OCI-LY1 (cell line): ENCODE measurements around the gene CMTM2.

Source experiments
- H2AFZ ChIP-seq: fragments of 200-600 bp; sonication (generic), shearing (Covaris generic); 2 replicates; pipeline ENCODE4 v1.6.0; 2014; ENCODE audit warnings: antibody characterized with exemption, mild to moderate bottlenecking, low read length
- H3F3A ChIP-seq: fragments of 200-600 bp; sonication (generic), shearing (Covaris generic); 2 replicates; pipeline ENCODE4 v1.6.0; 2014; ENCODE audit warnings: mild to moderate bottlenecking, antibody characterized with exemption, low read length, moderate library complexity; ENCODE audit not compliant: insufficient read depth
- H3K27ac ChIP-seq: fragments of 200-600 bp; sonication (generic); 2 replicates; pipeline ENCODE4 v1.5.1; 2014; ENCODE audit warnings: low read length, mixed run types, mild to moderate bottlenecking, low read depth; ENCODE audit not compliant: poor library complexity, severe bottlenecking
- H3K27me3 ChIP-seq: fragments of 200-600 bp; sonication (generic); 2 replicates; pipeline ENCODE4 v1.6.0; 2014; ENCODE audit warnings: antibody characterized with exemption, mild to moderate bottlenecking, low read length, moderate library complexity; ENCODE audit not compliant: insufficient read depth
- H3K36me3 ChIP-seq: fragments of 200-600 bp; sonication (generic); 2 replicates; pipeline ENCODE4 v1.6.1; 2014; ENCODE audit warnings: mild to moderate bottlenecking, antibody characterized with exemption, low read length, moderate library complexity, mixed read lengths; ENCODE audit not compliant: insufficient read depth
- H3K4me1 ChIP-seq: fragments of 200-600 bp; sonication (generic); 2 replicates; pipeline ENCODE4 v1.5.1; 2014; ENCODE audit warnings: mild to moderate bottlenecking, low read length, moderate library complexity; ENCODE audit not compliant: insufficient read depth, severe bottlenecking
- H3K4me2 ChIP-seq: fragments of 200-600 bp; sonication (generic), shearing (Covaris generic); 2 replicates; pipeline ENCODE4 v1.6.1; 2014; ENCODE audit warnings: low read length
- H3K4me3 ChIP-seq: fragments of 200-600 bp; sonication (generic); 2 replicates; pipeline ENCODE4 v1.5.1; 2014; ENCODE audit warnings: low read length, low read depth, mild to moderate bottlenecking, mixed read lengths; ENCODE audit not compliant: poor library complexity, severe bottlenecking
- H3K79me2 ChIP-seq: fragments of 200-600 bp; shearing (Covaris generic); 2 replicates; pipeline ENCODE4 v1.6.1; 2016; ENCODE audit warnings: mixed run types, low read length, mixed read lengths; ENCODE audit not compliant: insufficient read depth
- H3K9ac ChIP-seq: fragments of 200-600 bp; sonication (generic), shearing (Covaris generic); 2 replicates; pipeline ENCODE4 v1.6.1; 2014; ENCODE audit warnings: mild to moderate bottlenecking, low read length, mixed read lengths
- H3K9me2 ChIP-seq: fragments of 200-600 bp; sonication (generic), shearing (Covaris generic); 2 replicates; pipeline ENCODE4 v1.6.1; 2014; ENCODE audit warnings: low read depth, mild to moderate bottlenecking, low read length, mixed read lengths
- H3K9me3 ChIP-seq: fragments of 200-600 bp; shearing (Covaris generic); 2 replicates; pipeline ENCODE4 v1.6.1; 2014; ENCODE audit warnings: low read length, mixed read lengths
- H4K20me1 ChIP-seq: fragments of 200-600 bp; sonication (generic), shearing (Covaris generic); 2 replicates; pipeline ENCODE4 v1.6.0; 2016; ENCODE audit warnings: mild to moderate bottlenecking, low read length; ENCODE audit not compliant: insufficient read depth
- CTCF ChIP-seq: fragments of 200-600 bp; sonication (generic), shearing (Covaris generic); IDR thresholded peaks from 2 replicates; pipeline ENCODE4 v1.5.1; 2017; ENCODE audit warnings: mild to moderate bottlenecking, antibody characterized with exemption, low read length, moderate library complexity, mixed read lengths
- EZH2 ChIP-seq: fragments of 200-600 bp; sonication (generic), shearing (Covaris generic); IDR thresholded peaks from 2 replicates; pipeline ENCODE4 v1.8.0; 2017; ENCODE audit warnings: borderline replicate concordance, mixed run types, mild to moderate bottlenecking, antibody characterized with exemption, low read length, moderate library complexity, mixed read lengths

The CMTM2 gene

GRCh38 chr16:66618588-66619375 is 39.5 kb downstream of the CMTM2 start:
- H4K20me1 ChIP-seq = no peaks in the 10 kb centered on the region
- no peaks in the 10 kb centered on the region for H3K27me3 ChIP-seq
- TF ChIP-seq EZH2 = no peak
- no peak for TF ChIP-seq CTCF
- no peaks in the 10 kb centered on the region for H3K79me2 ChIP-seq
- H3K9me2 ChIP-seq = no peaks in the 10 kb centered on the region
- no peak overlapping the region for H3K4me3 ChIP-seq
- H3K9ac ChIP-seq = no peak overlapping the region
- no peaks in the 10 kb centered on the region for H3K36me3 ChIP-seq
- no peaks in the 10 kb centered on the region for H3F3A ChIP-seq
- H3K4me2 ChIP-seq = no peak overlapping the region
- no peak overlapping the region for H3K27ac ChIP-seq
- no peaks in the 10 kb centered on the region for H3K4me1 ChIP-seq
- H3K9me3 ChIP-seq = no peaks in the 10 kb centered on the region
- no peak overlapping the region for H2AFZ ChIP-seq

DNA sequence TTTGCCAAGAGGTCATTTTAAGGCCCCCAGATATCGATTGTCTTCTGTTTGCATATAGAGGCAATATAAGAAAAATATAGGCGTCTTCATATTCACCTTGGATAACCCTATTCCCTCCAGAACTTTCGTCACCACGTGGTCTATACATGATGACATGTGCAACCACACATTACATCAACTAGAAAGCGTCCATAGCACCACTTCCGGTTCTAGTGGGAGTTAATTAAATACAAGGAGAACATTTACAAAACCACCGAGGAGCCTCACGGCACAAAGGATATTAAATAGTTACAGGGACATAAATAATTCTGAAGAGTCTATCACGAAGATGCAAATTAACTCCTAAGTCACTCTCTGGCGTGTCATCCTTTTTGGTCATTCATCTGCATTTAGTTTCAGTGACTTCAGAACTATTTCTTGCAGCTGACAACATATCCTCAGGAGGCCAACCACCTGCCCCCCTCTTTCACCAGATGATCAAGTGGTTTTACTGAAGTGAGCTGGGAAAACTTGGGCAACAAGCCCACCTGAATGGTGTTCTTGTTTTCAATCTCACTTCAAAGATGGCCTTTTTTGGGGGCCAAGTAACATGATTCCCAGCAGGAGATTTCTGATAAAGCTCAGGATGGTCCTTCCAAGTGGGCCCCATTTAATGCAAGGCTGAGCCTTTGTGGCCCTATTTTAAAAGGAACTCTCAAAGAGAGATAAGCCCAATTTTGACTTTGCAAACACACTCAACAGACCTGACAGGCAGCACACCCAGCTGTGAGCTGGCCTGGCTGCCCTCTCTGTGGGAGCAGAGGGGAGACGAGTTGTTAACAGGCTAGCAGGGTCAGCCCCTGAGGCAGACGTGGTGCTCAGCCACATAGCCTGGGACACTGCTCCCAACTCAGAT is 40.5 kb downstream of the CMTM2 start:
- Histone ChIP-seq H2AFZ (no peak overlapping the region), H3K27ac (no peak overlapping the region)
- TF ChIP-seq CTCF (no peak), EZH2 (no peak)

DNA sequence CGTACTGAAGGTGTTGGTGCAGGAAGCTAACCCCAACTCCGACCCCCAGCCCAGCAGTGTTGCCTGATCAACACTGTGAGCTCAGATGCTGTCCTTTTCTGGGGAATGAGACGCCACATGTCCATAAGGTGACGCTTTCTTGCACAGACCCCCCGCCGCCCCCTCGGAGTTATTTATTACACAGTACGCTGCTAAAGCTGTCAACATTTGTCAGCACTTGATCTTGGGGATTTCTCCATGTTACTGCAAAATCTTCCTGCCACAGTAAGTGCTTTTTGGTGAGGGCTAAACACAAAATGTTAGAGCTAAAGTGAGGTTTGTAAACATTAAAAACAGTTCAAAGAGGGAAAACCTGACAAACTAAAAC is 41.1 kb downstream of the CMTM2 start:
- Histone ChIP-seq H3K4me3 (no peak overlapping the region), H4K20me1 (no peaks in the 10 kb centered on the region), H3K27me3 (no peaks in the 10 kb centered on the region), H3K9me3 (no peaks in the 10 kb centered on the region), H3K4me2 (no peak overlapping the region), H3F3A (no peaks in the 10 kb centered on the region), H3K79me2 (no peaks in the 10 kb centered on the region), H3K27ac (no peak overlapping the region), H3K9ac (no peak overlapping the region), H3K9me2 (no peaks in the 10 kb centered on the region), H2AFZ (no peak overlapping the region), H3K4me1 (no peaks in the 10 kb centered on the region), H3K36me3 (no peaks in the 10 kb centered on the region)
- TF ChIP-seq EZH2 = no peak
- no peak for TF ChIP-seq CTCF

More for the DNA sequence above, 40.5 kb downstream of the CMTM2 start:
- H3K9ac ChIP-seq = no peak overlapping the region
- no peaks in the 10 kb centered on the region for H3K79me2 ChIP-seq
- no peaks in the 10 kb centered on the region for H3K4me1 ChIP-seq
- no peaks in the 10 kb centered on the region for H3K9me3 ChIP-seq
- H3K36me3 ChIP-seq = no peaks in the 10 kb centered on the region
- no peak overlapping the region for H3K4me3 ChIP-seq
- H3K27me3 ChIP-seq = no peaks in the 10 kb centered on the region
- H4K20me1 ChIP-seq = no peaks in the 10 kb centered on the region
- H3F3A ChIP-seq = no peaks in the 10 kb centered on the region
- no peak overlapping the region for H3K4me2 ChIP-seq
- no peaks in the 10 kb centered on the region for H3K9me2 ChIP-seq
